NCI-H1436 (cell line): ENCODE data around the gene MED9.
"Not testable (repeated sequence)": the region's sequence is repeated elsewhere in the genome, so short reads cannot be mapped to it uniquely, and the experiment has no call there.

Experiments used
- DNase-seq: peaks from one replicate; lab custom pipeline; 2025; lab: John Stamatoyannopoulos, UW

Gene MED9

GRCh38 chr17:17476865-17477467 lies at the start of gene MED9:
MED9 (plus strand) TSS chr17:17477000; CDS start chr17:17477042, 42 bp downstream.
- DNase-seq: peak; percentile 96

GRCh38 chr17:17429222-17429621 lies 47.6 kb upstream of the MED9 start:
- no peak for DNase-seq

- DNase-seq: not testable (repeated sequence)
Measured at GRCh38 chr17:17430924-17431323, 45.9 kb upstream of the MED9 start.

GRCh38 chr17:17431605-17432004 lies 45.2 kb upstream of the MED9 start:
- DNase-seq: no peak

GRCh38 chr17:17433000-17433703 lies 43.6 kb upstream of the MED9 start:
- no peak for DNase-seq

- no peak for DNase-seq
Measured at GRCh38 chr17:17434477-17434876, 42.3 kb upstream of the MED9 start.

GRCh38 chr17:17435323-17435722 lies 41.5 kb upstream of the MED9 start:
- no peak for DNase-seq

GRCh38 chr17:17437461-17437860 lies 39.3 kb upstream of the MED9 start:
- DNase-seq: no peak

- DNase-seq: no peak
Measured at GRCh38 chr17:17437893-17438292, 38.9 kb upstream of the MED9 start.

GRCh38 chr17:17440010-17440843 lies 36.6 kb upstream of the MED9 start:
- peak; percentile 75 for DNase-seq

GRCh38 chr17:17440938-17441675 lies 35.7 kb upstream of the MED9 start:
- DNase-seq: peak; percentile 8

GRCh38 chr17:17443173-17443572 lies 33.6 kb upstream of the MED9 start:
- DNase-seq: no peak

- DNase-seq: no peak
Measured at GRCh38 chr17:17445296-17445924, 31.4 kb upstream of the MED9 start.

- DNase-seq: no peak
Measured at GRCh38 chr17:17445925-17446665, 30.7 kb upstream of the MED9 start.

- DNase-seq: no peak
Measured at GRCh38 chr17:17446666-17447155, 30.1 kb upstream of the MED9 start.

GRCh38 chr17:17447264-17447663 lies 29.5 kb upstream of the MED9 start:
- DNase-seq: no peak

GRCh38 chr17:17448076-17448475 lies 28.7 kb upstream of the MED9 start:
- no peak for DNase-seq

GRCh38 chr17:17448723-17449122 lies 28.1 kb upstream of the MED9 start:
- DNase-seq: no peak

- no peak for DNase-seq
Measured at GRCh38 chr17:17453088-17453487, 23.7 kb upstream of the MED9 start.

- no peak for DNase-seq
Measured at GRCh38 chr17:17454276-17454675, 22.5 kb upstream of the MED9 start.

GRCh38 chr17:17454700-17455099 lies 22.1 kb upstream of the MED9 start:
- not testable (repeated sequence) for DNase-seq
